HCT116 (cell line): ENCODE results near the gene RAB4B. TPM values are rescaled to one million over a fixed set of nuclear protein-coding genes. Genes with fewer than 3 reads are reported as not detected.

Experiments
- ATAC-seq: fragments of 200-7000 bp; cut with Tn5 transposase; 2 replicates; pipeline ENCODE4 v1.9.1; 2020; ENCODE audit warnings: mild to moderate bottlenecking, moderate library complexity
- BruUV-seq: library from RNA; stranded (reverse); fragments of 400-500 nt; replicated peaks from 2 replicates; lab custom pipeline; 2021; lab: Mats Ljungman, UMichigan
- CTCF ChIA-PET: fragments of 300-600 bp; sonication (Branson Sonifier 250); formaldehyde crosslinking; loops from one replicate; lab custom pipeline; 2021; ENCODE audit warnings: antibody characterized with exemption; lab: Charles Lee
- POLR2A ChIA-PET: fragments of 300-600, 350-600 bp; sonication (Branson Sonifier 250); formaldehyde crosslinking; loops from one replicate; lab custom pipeline; 2021; ENCODE audit warnings: antibody characterized with exemption; lab: Charles Lee
- RAD21 ChIA-PET, 2 experiments: fragments of 300-600 bp; sonication (Branson Sonifier 250); formaldehyde crosslinking; loops; one replicate each; lab custom pipeline; 2023; ENCODE audit warnings: low total read pairs in 2 of 2; ENCODE audit not compliant: uncharacterized antibody in 2 of 2, unreplicated experiment in 2 of 2, low non-redundant PET in 1 of 2; lab: Charles Lee
- DNase-seq: peaks from one replicate; pipeline ENCODE4 v3.0.0-alpha.2; 2010; ENCODE audit warnings: low read depth, low spot score
- H2AFZ ChIP-seq: fragments of 200-600 bp; shearing (Covaris generic), sonication (generic); 2 replicates; pipeline ENCODE4 v1.6.1; 2017; ENCODE audit warnings: low read depth, mixed run types, mixed read lengths, antibody characterized with exemption, low read length; ENCODE audit not compliant: poor library complexity, severe bottlenecking
- H3K27ac ChIP-seq: 2 replicates; pipeline ENCODE4 v1.5.1; 2012; ENCODE audit warnings: low read depth, low read length
- H3K27me3 ChIP-seq: fragments of 200-600 bp; sonication (generic); 2 replicates; pipeline ENCODE4 v1.6.1; 2016; ENCODE audit warnings: mixed run types, low read length, mixed read lengths; ENCODE audit not compliant: insufficient read depth
- H3K36me3 ChIP-seq, 2 experiments: fragments of 200-500 bp in 1 of 2; fragments of 200-600 bp in 1 of 2; sonication (Bioruptor generic) in 1 of 2; sonication (generic) in 1 of 2; 2 replicates each; pipeline versions ENCODE4 v1.5.1 to v1.6.1; 2014 to 2016; ENCODE audit warnings: low read length in 2 of 2, inconsistent platforms in 1 of 2, mixed read lengths in 1 of 2, mixed run types in 1 of 2; ENCODE audit not compliant: insufficient read depth in 2 of 2, control insufficient read depth in 1 of 2
- H3K4me1 ChIP-seq, 2 experiments: fragments of 200-600 bp in 1 of 2; sonication (generic) in 1 of 2; 2 replicates each; pipeline versions ENCODE4 v1.5.1 to v1.6.1; 2012 to 2017; ENCODE audit warnings: low read length in 2 of 2, inconsistent platforms in 1 of 2, mild to moderate bottlenecking in 1 of 2, mixed read lengths in 1 of 2, mixed run types in 1 of 2, moderate library complexity in 1 of 2; ENCODE audit not compliant: insufficient read depth in 2 of 2, control insufficient read depth in 1 of 2
- H3K4me2 ChIP-seq: fragments of 200-600 bp; sonication (generic); 2 replicates; pipeline ENCODE4 v1.6.1; 2017; ENCODE audit warnings: mixed run types, low read length, mixed read lengths
- H3K4me3 ChIP-seq, 2 experiments: fragments of 200-600 bp in 1 of 2; sonication (generic) in 1 of 2; replicated peaks in 1 of 2; 2 replicates each; pipeline ENCODE4 v1.5.1; 2011 to 2016; ENCODE audit warnings: low read length in 2 of 2, control low read depth in 1 of 2, low read depth in 1 of 2, mild to moderate bottlenecking in 1 of 2, mixed read lengths in 1 of 2, mixed run types in 1 of 2
- H3K79me2 ChIP-seq: fragments of 200-600 bp; sonication (generic); 2 replicates; pipeline ENCODE4 v1.6.1; 2017; ENCODE audit warnings: mild to moderate bottlenecking, mixed run types, low read length, moderate library complexity, mixed read lengths; ENCODE audit not compliant: insufficient read depth
- H3K9ac ChIP-seq: fragments of 200-600 bp; sonication (generic); 2 replicates; pipeline ENCODE4 v1.6.1; 2016; ENCODE audit warnings: low read length, mixed read lengths
- H3K9me2 ChIP-seq: fragments of 200-600 bp; sonication (generic), shearing (Covaris generic); 2 replicates; pipeline ENCODE4 v1.6.1; 2017; ENCODE audit warnings: mixed run types, mild to moderate bottlenecking, moderate library complexity; ENCODE audit not compliant: insufficient read depth
- H3K9me3 ChIP-seq, 2 experiments: fragments of 200-500 bp in 1 of 2; fragments of 200-600 bp in 1 of 2; sonication (Bioruptor generic) in 1 of 2; sonication (generic) in 1 of 2; 2 replicates each; pipeline ENCODE4 v1.6.1; 2014 to 2017; ENCODE audit warnings: low read length in 2 of 2, mixed read lengths in 2 of 2, inconsistent platforms in 1 of 2, low read depth in 1 of 2, mild to moderate bottlenecking in 1 of 2, mixed run types in 1 of 2, moderate library complexity in 1 of 2; ENCODE audit not compliant: control insufficient read depth in 1 of 2, insufficient read depth in 1 of 2
- H4K20me1 ChIP-seq: fragments of 200-600 bp; sonication (generic), shearing (Covaris generic); 2 replicates; pipeline ENCODE4 v1.6.1; 2017; ENCODE audit warnings: mixed run types, mild to moderate bottlenecking, moderate library complexity; ENCODE audit not compliant: insufficient read depth
- EGR1 ChIP-seq: IDR thresholded peaks from 2 replicates; pipeline ENCODE4 v1.6.1; 2012; ENCODE audit warnings: low read depth
- ELF1 ChIP-seq: IDR thresholded peaks from 2 replicates; pipeline ENCODE4 v1.6.1; 2012; ENCODE audit warnings: low read depth, borderline replicate concordance
- FOSL1 ChIP-seq: IDR thresholded peaks from 2 replicates; pipeline ENCODE4 v1.6.1; 2012; ENCODE audit warnings: low read depth
- POLR2A ChIP-seq: IDR thresholded peaks from 2 replicates; pipeline ENCODE4 v1.7.0; 2011; ENCODE audit warnings: borderline replicate concordance; ENCODE audit not compliant: insufficient read depth, insufficient read length; ENCODE audit errors: extremely low read depth
- POLR2AphosphoS5 ChIP-seq: IDR thresholded peaks from 2 replicates; pipeline ENCODE4 v1.6.1; 2011; ENCODE audit warnings: mild to moderate bottlenecking, low read depth, low read length, moderate library complexity
- SIN3A ChIP-seq: IDR thresholded peaks from 2 replicates; pipeline ENCODE4 v1.6.1; 2012; ENCODE audit warnings: low read depth
- SRF ChIP-seq: IDR thresholded peaks from 2 replicates; pipeline ENCODE4 v1.6.1; 2012; ENCODE audit warnings: low read depth
- TCF7L2 ChIP-seq: IDR thresholded peaks from 2 replicates; pipeline ENCODE4 v1.7.0; 2011; ENCODE audit warnings: borderline replicate concordance, inconsistent platforms; ENCODE audit not compliant: insufficient read depth, insufficient read length; ENCODE audit errors: extremely low read depth
- YY1 ChIP-seq: IDR thresholded peaks from 2 replicates; pipeline ENCODE4 v1.6.1; 2011; ENCODE audit warnings: low read length, low read depth, moderate library complexity, mild to moderate bottlenecking; ENCODE audit not compliant: insufficient replicate concordance; ENCODE audit errors: extremely low read depth
- ZFX ChIP-seq: fragments of 450-650 bp; IDR thresholded peaks from 2 replicates; pipeline ENCODE4 v1.6.1; 2017
- ZNF274 ChIP-seq: fragments of 200-500 bp; sonication (Bioruptor generic); IDR thresholded peaks from 2 replicates; pipeline ENCODE4 v1.6.1; 2014; ENCODE audit warnings: mild to moderate bottlenecking, low read depth, low read length, inconsistent platforms
- intact Hi-C: fragments of 100-400 bp; cut with micrococcal nuclease; formaldehyde crosslinking; loops from 2 replicates; pipeline ENCODE4 v1.10.0; 2022
- total RNA-seq: library from RNA; stranded (reverse); gene quantifications from one replicate; pipeline ENCODE4 v1.2.1, GENCODE V29; 2021; ENCODE audit not compliant: unreplicated experiment
- TF ChIP-seq, protein P1 (sequence below): IDR thresholded peaks from 2 replicates; pipeline ENCODE4 v1.6.1; 2011; ENCODE audit warnings: mild to moderate bottlenecking, low read length, moderate library complexity; ENCODE audit not compliant: insufficient replicate concordance; ENCODE audit errors: extremely low read depth

The RAB4B gene
- total RNA-seq, 1 experiment from 2014 or later = 18.7 TPM

DNA sequence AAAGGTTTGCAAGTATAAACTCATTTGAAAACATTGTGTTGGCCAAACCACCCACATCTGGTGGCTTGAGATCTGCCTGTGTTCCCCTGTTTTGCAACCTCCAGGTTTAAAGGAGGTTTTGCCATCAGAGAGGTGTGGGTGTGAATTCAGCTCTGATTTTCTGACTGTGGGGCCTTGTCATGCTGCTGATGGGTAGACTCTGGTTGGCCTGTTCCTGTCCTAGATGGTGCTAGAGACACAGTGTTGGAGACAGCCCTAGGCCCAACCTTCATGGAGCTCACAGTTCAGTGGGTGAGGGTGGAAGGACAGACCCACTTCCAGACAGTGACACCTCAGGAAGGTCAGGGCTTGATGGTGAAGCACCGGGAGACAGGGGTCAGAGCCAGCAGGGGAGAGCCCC, 7.5 kb downstream of the RAB4B start:
- H3K36me3 ChIP-seq = no peaks in the 10 kb centered on the region
- no peaks in the 10 kb centered on the region for H3K9me3 ChIP-seq
- DNase-seq (no peak), ATAC-seq (no peak)
- intact Hi-C loops = no loop called here
- no peak overlapping the region; the same call in 1 of the 2 replicates for H3K27ac ChIP-seq
- POLR2A ChIA-PET = no interaction called here
- no TSS peak for BruUV-seq
- RAD21 ChIA-PET = no interaction called here
- no peak for TF ChIP-seq ZFX
- TF ChIP-seq ZNF274 = no peak
- no peak for TF ChIP-seq SRF
- TF ChIP-seq ELF1 = no peak
- TF ChIP-seq EGR1 = no peak
- TF ChIP-seq POLR2A = no peak
- TF ChIP-seq FOSL1 = no peak
- TF ChIP-seq, protein P1, sequence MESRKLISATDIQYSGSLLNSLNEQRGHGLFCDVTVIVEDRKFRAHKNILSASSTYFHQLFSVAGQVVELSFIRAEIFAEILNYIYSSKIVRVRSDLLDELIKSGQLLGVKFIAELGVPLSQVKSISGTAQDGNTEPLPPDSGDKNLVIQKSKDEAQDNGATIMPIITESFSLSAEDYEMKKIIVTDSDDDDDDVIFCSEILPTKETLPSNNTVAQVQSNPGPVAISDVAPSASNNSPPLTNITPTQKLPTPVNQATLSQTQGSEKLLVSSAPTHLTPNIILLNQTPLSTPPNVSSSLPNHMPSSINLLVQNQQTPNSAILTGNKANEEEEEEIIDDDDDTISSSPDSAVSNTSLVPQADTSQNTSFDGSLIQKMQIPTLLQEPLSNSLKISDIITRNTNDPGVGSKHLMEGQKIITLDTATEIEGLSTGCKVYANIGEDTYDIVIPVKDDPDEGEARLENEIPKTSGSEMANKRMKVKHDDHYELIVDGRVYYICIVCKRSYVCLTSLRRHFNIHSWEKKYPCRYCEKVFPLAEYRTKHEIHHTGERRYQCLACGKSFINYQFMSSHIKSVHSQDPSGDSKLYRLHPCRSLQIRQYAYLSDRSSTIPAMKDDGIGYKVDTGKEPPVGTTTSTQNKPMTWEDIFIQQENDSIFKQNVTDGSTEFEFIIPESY = no peak
- no peak for TF ChIP-seq POLR2AphosphoS5
- TF ChIP-seq TCF7L2 = no peak
- no peak for TF ChIP-seq YY1
- TF ChIP-seq SIN3A = no peak
- no peak overlapping the region for H3K4me3 ChIP-seq
- no peaks in the 10 kb centered on the region for H3K4me1 ChIP-seq
- no peaks in the 10 kb centered on the region for H4K20me1 ChIP-seq
- CTCF ChIA-PET = no interaction called here
- H3K9me2 ChIP-seq = no peaks in the 10 kb centered on the region
- no peaks in the 10 kb centered on the region for H3K27me3 ChIP-seq
- no peaks in the 10 kb centered on the region for H3K79me2 ChIP-seq
- no peak overlapping the region for H3K9ac ChIP-seq
- H2AFZ ChIP-seq = no peak overlapping the region
- no peak overlapping the region for H3K4me2 ChIP-seq
